HG02763 (cell line): Measurements from ENCODE around the gene C11orf86.

ENCODE experiments used
- ATAC-seq: cut with Tn5 transposase; IDR thresholded peaks from one replicate; pipeline ENCODE4 v1.9.1; 2021; ENCODE audit warnings: mild to moderate bottlenecking, moderate library complexity; ENCODE audit not compliant: unreplicated experiment

C11orf86 gene

GRCh38 chr11:66966351-66966750, 8.8 kb upstream of the C11orf86 start:
- ATAC-seq: no peak

DNA sequence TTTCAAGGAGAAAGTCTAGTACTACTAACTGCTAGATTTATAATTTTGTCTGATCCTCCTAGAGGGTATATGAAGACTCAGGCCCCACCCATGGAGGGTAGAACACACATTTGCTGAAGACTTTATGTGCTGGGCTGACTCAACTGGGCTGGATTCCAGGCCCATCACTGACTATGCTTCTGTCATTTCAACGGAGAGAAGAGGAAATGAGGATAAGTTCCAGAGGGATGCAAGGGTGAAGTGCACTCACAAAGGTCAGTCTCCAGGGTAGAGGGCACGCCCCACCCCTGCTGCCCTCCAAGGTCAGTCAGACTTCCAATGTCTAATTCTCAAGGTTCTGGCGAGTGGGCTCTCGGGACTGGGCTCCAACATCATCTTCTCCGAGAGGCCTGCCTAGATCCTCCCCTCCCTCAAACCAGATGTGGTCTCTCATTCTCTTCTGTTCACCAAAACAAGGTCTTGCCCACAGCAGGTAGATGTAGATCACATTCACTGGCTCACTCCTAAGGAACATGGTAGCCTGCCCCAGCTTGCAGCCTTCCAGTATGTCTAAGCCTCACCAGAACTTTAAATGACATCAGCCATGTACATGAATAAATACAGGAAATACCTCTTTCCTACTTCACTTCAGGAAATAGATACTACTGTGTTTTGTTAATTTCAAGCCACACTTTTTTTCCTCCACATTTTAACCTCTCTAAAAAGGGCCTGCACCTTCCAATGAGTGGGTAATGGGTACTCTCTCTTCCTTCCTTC, 7.3 kb upstream of the C11orf86 start:
- ATAC-seq: no peak

GRCh38 chr11:66969584-66970225, 5.4 kb upstream of the C11orf86 start:
- ATAC-seq: no peak

GRCh38 chr11:66970371-66970806, 4.7 kb upstream of the C11orf86 start:
- no peak for ATAC-seq

DNA sequence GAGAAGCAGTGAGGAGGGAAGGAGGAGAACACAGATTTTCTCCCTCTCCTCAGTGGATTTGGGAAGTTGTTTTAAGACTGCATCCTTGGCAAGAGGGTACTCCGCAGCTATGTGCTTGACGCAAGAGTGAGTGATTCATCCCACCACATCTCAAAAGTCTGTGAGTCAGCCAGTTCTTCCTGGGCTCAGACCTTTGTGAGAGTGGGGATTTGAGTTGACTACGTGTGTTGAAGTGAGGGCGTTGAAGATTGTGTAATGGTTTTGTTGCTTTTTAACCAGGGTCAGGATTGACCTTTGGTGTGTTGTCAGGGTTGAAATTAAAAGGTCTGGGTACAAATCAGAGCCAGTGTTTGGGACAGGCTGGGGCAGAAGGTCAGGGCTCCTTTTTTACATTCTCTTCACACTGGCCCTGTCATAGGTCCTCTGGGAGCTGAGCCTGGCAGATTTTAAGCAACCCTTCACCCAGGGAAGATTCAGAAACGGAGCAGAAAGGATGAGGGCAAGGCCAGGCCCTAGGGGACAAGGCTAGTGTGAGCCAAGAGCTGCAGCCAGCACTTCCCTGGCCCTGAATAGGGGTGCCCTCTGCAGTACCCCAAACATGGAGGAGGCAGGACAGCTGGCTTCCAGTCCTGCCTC, 4.2 kb upstream of the C11orf86 start:
- ATAC-seq: no peak

DNA sequence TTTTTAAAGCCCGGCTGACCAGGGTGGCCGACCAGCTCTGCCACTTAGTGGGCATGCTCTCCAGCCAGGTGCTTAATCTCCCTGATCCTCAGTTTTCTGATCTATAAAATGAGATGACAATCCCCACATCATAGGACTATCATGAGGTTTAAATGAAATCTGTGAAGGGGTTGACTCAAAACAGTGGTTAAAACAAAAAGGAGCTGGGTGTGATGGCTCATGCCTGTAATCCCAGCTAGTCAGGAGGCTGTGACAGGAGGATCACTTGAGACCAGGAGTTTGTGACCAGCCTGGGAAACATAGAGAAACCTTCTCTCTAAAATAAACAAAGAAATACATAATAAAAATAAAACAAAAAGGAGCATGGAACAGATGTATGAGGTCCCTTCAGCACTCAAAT, 3.6 kb upstream of the C11orf86 start:
- no peak for ATAC-seq

- no peak for ATAC-seq
Observed at GRCh38 chr11:66973956-66974580, 1.0 kb upstream of the C11orf86 start.

GRCh38 chr11:66975405-66976027, 412 bp downstream of the C11orf86 start:
- ATAC-seq: no peak

GRCh38 chr11:66976028-66976467, 944 bp downstream of the C11orf86 start:
- no peak for ATAC-seq

DNA sequence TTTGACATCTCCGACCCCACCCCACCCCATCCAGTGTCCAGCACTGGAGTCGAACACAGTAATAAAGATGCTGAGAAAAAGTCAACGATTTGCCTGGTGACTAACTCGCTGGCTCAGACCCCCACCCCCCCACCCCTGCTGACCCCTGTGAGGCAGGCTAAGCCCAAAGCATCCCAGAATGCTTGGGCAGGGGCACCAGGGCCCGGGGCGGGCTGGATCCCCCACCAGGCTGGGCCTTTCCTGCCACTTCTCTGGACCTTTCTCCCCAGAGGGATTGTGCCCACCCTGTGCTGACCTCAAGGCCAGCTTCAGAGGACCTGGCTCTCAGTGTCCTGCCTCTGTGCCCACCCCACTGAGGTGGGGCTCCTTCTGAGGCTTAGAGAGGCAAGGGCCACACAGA, 1.8 kb downstream of the C11orf86 start:
- no peak for ATAC-seq

GRCh38 chr11:66978229-66978628, 3.1 kb downstream of the C11orf86 start:
- no peak for ATAC-seq

- no peak for ATAC-seq
Observed at GRCh38 chr11:66978717-66979116, 3.6 kb downstream of the C11orf86 start.

DNA sequence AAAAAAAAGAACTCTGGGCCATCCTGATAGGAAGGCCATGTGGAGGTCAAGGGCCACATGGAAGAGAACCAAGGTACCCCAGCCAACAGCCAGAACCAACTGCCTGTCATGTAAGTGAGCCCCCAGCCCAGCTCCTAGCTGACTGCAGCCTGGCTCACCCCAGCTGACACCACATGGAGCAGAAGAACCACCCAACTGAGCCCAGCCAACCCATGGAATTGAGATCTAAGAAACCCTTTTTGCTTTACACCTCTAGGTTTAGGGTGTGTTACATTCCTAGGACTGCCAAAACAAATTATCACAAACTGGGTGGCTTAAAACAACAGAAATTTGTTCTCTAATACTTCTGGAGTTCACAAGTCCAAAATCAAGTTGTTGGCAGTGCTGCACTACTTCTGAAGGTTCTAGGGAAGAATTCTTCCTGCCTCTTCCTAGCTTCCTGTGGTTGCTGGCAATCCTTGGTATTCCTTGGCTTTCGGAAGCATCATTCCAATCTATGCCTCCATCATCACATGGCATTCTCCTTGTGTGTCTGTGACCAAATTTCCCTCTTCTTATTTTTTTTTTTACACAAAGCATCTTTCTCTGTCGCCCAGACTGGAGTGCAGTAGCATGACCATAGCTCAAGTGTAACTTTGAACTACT, 4.4 kb downstream of the C11orf86 start:
- no peak for ATAC-seq

GRCh38 chr11:66981976-66982578, 7.0 kb downstream of the C11orf86 start:
- ATAC-seq: no peak

DNA sequence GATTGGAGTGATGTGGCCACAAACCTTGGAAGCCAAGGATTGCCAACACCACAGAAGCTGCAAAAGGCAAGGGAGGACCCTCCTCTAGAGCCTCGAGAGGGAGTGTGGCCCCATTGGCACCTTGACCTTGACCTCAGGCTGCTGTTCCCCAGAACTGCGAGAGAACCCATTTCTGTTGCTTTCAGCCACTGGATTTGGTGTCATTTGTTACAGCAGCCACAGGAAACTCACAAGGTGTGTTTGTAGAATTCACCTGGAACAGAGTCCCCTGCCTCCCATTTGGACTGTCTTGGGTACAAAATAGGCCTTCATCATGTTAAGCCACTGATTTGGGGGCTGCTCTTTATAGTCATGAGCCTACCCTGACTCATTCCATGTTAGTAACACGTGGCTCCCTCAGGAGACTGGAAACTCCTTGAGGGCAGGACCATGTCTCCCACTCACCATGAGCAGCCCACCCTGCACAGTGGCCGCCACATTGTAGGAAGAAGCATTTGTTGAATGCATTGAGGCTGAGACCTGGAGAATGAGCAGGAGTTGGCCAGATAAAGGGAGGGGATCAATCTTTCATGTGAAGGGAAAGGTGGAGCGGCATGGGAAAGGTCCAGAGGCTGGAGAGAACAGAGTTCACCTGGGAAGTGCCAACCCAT, 8.3 kb downstream of the C11orf86 start:
- ATAC-seq: no peak

- no peak for ATAC-seq
Observed at GRCh38 chr11:66985508-66986177, 10.5 kb downstream of the C11orf86 start.

GRCh38 chr11:66986178-66986545, 11.1 kb downstream of the C11orf86 start:
- ATAC-seq: no peak

GRCh38 chr11:66987158-66987620, 12.1 kb downstream of the C11orf86 start:
- ATAC-seq: no peak
